GM18511 (cell line): ENCODE data around the gene CELA2A.
"Not testable (repeated sequence)": the region's sequence is repeated elsewhere in the genome, so short reads cannot be mapped to it uniquely, and the experiment has no call there.

ENCODE experiments used
- ATAC-seq: cut with Tn5 transposase; IDR thresholded peaks from one replicate; pipeline ENCODE4 v1.9.1; 2021; ENCODE audit warnings: mild to moderate bottlenecking, moderate library complexity; ENCODE audit not compliant: unreplicated experiment

Gene CELA2A

DNA sequence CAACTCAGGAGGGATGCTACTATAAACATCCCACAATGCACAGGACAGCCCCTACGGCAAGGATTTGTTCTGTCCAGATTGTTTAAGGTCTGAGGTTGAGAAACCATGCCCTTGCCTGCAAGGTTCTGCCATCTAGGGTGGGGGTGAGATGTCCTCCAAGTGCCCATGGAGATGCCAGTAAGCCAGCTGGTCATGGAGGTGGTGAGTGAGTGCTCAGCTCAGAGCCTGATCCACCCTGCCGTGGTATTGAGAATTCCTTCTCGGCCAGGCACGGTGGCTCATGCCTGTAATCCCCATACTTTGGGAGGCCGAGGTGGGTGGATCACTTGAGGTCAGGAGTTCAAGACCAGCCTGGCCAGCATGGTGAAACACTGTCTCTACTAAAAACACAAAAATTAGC is 31.6 kb upstream of the CELA2A start:
- no peak for ATAC-seq

DNA sequence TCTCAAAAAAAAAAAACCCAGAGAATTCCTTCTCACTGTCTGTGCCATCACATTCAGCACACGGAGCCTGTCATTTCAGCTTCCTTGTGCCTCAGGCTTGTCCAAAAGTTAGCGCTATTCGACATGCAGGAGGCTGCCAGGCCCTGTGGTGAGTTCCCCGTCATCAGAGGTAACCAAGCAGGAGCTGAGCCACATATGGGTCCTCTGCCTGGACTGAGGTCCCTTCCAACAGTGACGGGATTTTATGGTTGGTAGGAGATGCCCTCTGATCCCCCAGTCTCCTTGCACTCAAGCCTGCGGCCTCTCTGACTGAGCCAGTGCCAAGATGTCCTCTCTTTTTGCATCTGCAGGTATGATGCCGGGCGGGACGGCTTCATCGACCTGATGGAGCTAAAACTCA is 31.0 kb upstream of the CELA2A start:
- ATAC-seq, result no peak

DNA sequence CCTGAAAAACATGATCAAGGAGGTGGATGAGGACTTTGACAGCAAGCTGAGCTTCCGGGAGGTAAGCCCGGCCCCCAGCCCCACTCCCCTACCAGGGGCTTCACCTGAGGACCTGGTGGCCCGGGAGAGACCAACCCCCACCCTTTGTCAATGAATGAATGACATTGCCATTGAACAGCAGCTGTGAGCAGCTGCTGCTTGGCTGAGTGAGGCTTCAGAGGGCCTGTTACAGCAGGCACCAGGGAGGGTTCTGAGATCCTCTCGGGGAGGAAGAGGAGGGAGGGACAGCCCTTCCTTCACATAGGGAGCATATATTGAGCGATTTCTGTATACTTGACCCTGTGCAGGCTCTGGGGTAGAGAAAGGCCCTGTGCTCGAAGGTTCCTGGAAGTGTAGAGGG is 30.6 kb upstream of the CELA2A start:
- ATAC-seq, result no peak

DNA sequence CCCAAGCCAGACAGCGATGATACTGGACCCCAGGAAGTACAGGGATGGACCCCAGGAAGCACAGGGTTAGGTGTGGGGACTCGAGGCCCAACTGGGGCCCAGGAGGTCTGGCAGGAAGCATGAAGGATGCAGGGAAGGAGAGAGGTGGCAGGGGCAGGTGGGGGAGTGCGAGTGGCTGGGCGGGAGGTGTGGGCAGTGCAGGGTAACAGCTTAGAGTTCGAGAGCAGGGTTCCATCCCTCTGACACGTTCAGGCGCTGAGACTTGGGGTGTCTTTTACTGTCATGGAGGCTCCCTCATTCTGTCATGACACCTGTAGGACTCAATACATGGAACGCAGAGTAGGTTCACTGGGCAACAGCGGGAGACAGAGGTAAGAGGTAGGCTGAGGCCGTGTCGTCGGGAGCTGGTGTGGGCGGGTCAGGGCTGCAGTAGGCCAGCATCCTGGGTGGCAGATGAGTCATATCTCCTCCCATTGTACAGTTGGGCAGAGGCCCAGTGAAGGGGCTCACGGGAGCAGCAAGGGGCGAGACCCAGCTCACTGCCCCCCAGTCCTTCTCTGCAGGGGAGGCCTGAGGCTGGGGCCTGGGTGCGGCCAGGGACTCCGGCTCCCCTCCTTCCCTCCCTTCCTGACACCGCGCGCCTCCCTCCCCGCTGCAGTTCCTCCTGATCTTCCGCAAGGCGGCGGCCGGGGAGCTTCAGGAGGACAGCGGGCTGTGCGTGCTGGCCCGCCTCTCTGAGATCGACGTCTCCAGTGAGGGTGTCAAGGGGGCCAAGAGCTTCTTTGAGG is 29.8 kb upstream of the CELA2A start:
- ATAC-seq, result no peak

DNA sequence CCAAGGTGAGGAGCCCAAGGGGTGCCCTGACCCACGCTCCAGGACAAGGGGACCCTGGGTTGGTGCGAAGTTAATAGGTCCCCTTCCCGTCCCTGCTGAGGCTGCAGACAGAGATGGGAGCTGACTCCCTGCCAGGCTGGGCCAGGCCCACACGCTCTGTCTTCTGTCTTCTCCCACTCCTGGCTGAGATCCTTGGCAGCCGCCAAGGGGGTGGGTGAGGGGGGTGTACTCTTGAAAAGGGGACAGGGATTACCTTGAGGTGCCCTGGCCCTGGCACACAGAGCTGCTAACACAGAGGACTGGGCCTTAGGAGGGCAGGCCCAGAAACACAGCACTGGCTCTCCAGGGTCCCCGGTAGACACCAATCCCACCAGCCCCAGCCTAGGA is 29.3 kb upstream of the CELA2A start:
- ATAC-seq, result no peak

DNA sequence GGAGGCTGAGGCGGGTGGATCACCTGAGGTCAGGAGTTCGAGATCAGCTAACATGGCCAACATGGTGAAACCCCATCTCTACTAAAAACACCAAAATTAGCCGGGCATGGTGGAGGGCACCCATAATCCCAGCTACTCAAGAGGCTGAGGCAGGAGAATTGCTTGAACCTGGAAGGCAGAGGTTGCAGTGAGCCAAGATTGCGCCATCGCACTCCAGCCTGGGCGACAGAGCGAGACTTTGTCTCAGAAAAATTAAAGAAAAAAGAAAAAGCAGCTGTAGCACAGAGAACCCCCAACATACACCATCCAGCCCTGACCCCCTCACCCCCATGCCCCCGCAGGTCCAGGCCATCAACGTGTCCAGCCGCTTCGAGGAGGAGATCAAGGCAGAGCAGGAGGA is 28.3 kb upstream of the CELA2A start:
- ATAC-seq, result not testable (repeated sequence)

DNA sequence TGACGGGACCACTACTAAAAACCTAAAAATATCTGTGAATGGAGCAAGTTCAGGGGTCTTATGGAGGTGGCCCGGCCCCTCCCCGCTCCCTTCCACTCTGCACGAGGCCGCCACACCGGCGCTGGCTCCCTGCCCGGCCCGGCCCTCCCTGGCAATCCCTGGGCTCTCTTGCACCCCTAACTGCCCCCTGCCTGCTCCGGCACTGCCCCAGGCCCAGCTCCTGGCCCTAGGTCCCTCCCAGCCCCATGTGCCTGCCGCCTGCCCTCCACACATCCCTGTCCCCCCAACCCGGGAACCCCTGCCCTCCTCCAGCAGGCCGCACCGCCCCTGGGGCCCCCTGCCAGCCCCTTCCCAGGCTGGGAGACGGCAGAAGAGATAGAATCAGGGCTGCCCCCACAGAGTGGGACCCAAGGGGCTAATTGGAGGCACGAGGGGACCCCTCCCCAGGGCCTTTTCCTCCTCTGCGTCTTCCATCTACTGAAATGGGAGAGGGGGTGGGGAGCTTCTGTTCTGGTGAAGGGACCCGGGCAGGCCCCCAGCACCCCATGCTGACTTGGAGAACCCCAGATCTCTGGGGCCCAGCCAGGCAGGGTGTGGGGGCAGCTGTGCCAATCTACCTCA is 27.6 kb upstream of the CELA2A start:
- ATAC-seq, result no peak

DNA sequence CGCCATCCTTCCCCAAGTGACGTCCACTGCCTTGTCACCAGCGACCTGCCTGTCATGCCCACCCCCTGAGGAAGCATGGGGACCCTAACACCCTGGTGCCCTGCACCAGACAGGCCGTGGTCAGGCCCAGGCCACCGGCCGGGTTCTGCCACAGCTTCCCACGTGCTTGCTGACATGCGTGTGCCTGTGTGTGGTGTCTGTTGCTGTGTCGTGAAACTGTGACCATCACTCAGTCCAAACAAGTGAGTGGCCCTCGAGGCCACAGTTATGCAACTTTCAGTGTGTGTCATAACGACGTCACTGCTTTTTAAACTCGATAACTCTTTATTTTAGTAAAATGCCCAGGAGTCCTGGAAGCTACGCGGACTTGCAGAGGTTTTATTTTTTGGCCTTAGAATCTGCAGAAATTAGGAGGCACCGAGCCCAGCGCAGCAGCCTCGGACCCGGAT is 26.8 kb upstream of the CELA2A start:
- ATAC-seq, result no peak

DNA sequence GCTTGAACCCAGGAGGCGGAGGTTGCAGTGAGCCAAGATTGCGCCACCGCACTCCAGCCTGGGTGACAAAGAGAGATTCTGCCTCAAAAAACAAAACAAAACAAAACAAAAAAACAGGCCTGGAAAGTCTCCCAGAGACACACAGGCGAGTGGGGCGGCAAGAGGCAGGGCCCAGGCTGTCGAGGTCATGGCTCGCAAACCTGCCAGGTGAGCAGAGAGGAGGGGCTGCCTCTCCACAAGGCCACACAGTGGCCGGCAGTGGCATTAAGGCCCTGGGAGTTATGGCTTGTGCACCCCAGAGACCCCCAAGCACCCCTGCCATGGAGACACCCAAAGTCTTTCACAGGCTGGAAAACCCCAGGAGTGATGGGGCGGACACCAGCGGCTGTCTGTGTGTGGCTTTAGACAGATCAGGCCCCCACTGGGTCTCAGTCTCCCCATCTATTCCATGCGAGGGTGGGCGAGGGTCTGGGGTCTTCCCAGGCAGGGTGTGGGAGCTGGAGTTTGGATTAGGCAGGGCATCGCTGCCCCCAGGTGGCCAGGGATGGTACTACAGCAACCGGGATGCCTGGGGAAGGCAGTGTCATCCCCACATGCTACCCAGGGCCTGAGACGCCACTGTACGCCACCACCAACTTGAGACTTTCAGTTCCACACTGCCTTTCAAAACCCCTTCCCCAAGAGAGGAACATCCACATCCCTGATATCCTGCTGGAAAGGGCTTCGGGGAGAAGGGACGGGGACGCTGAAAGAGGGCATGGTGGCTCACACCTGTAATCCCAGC is 25.6 kb upstream of the CELA2A start:
- no peak for ATAC-seq

DNA sequence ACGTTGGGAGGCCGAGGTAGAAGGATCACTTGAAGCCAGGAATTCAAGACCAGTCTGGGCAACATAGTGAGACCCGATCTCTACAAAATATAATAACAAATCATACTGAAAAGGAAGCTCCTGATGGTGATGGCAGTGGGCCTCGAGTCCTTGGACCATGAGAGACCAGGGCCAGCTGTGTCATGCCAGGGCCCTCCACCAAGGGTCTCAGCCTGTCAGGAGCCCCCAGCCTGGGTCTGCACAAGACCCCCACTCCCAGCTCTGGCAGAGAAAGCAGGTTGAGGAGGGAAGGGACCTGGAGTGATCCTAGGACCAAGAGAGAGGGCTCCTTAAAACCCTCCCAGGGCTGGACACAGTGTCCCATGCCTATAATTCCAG is 25.0 kb upstream of the CELA2A start:
- ATAC-seq, result no peak

DNA sequence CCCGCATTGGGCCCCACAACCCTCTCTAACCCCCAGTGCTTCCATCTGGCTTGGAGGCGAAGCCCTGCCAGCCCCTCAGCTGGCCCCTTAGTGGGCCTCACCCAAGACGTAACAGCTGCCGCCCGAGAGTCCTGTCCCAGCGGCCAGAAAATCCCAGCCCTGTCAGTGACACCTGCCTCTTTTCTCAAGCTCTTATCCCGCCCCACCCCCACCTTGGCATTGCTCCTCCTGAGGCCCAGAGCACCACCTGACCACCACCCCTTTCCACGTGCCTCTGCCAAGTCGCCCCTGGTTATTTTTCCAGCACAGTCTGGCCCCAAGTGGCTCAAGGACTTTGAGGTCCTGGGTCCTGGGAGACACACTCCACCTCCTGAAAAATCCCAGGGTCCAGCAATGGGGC is 24.2 kb upstream of the CELA2A start:
- ATAC-seq, result no peak

DNA sequence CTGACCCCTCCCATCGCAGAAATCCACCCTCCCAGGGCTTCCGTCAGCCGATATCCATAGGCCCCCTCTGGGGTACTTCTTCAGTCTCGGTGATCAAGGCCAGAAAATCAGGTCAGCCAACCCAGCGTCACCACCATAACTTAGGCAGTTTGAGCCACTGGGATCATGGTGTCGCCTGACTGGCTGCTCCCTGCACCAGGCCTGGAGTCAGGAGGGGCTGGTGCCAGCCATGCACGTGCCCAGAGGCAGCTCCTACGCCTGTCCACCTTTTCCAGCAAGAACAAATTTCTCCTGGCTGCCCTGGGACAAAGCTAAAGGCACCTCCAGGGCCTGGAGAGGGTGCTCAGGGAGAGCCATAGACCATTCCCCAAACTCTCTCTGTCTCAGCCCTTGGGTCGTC is 23.1 kb upstream of the CELA2A start:
- no peak for ATAC-seq

DNA sequence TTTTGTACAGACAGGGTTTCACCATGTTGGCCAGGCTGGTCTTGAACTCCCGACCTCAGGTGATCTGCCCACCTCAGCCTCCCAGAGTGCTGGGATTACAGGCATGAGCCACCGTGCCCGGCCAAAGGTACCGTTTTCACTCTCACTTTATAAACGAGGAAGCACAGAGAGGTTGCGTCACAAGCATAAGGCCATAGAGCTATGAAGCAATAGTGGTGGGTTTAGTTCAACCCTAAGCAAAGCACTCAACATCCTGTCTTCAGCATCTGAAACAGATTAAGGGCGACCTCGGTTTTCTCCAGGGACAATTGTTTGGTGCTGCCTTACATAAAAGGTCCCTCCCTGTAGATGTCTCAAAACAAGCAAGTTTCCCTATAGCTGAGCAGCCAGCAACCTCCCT is 21.8 kb upstream of the CELA2A start:
- ATAC-seq, result not testable (repeated sequence)

DNA sequence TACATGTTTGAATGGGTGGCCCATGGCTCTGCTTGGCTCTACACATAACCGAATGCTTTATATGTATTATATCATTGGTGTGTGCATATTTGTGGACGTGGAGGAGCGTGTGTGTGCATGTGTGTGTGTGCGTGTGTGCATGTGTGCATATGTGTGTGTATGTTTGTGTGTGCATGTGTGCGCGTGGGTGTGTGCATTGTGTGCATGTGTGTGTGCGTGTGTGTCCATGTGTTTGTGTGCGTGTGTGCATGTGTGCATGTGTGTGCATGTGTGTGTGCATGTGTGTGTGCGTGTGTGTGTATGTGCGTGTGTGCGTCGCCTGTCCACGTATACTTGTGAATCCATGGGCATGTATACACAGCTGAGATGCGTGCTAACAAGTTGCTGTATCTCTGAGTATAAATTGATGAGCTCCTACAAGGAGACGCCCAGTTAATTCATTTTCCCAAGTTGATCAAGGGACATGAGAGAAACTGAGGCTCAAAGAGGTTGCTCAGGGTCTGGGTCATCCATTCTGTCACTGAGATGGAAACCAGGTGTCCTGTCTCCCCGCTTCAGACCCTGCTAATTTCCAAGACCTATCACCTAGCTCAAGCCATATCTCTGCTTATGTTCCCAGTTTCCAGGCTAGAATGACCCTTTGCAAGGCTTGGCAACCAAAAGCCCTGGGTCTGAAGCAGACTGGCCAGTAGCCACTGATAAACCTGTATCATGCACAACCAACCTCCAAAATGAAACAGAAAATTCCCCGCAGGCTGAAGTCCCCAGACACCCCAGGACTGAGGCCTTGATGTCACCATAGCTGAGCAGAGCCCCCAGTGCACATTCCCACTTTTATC is 21.1 kb upstream of the CELA2A start:
- ATAC-seq, result no peak

DNA sequence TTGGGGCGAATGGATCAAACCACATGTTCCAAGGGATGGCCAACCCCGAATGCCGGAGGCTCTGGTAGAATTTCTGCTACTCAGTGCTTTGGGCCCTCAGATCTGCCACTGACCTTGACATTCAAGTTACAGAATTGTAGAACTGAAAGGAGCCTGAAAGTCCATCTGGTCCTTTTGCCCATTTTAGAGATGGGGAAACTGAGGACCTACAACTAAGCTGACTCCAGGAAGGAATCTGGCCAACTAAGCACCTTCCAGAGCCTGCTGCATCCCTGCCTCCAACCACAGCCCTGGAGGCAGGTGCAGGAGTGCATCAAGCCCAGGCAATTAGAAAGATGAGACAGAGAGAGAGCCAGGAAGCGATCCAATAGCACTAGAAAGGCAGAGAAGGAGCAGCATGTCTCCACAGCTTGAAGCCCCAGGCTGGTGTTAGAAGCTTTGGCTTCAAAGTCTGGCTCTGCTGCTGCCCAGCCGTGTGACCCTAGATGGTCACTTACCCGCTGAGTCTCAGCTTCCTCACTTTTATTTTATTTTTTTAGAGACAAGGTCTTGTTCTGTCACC is 19.6 kb upstream of the CELA2A start:
- no peak for ATAC-seq

DNA sequence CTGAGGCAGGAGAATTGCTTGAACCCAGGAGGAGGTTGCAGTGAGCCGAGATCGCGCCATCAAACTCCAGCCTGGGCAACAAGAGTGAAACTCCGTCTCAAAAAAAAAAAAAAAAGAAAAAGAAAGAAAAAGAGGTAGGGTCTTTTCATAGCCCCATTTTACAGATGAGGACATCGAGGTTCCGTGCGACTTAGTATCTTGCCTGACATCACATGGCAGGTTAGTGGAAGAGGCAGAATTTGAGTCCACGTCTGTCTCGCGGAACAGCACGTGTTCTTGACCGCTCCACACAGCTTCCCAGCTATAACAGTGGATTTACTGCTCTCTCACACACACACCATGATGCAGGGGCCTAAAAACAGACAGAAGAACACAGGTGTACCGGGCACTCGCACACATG is 17.2 kb upstream of the CELA2A start:
- ATAC-seq, result no peak

DNA sequence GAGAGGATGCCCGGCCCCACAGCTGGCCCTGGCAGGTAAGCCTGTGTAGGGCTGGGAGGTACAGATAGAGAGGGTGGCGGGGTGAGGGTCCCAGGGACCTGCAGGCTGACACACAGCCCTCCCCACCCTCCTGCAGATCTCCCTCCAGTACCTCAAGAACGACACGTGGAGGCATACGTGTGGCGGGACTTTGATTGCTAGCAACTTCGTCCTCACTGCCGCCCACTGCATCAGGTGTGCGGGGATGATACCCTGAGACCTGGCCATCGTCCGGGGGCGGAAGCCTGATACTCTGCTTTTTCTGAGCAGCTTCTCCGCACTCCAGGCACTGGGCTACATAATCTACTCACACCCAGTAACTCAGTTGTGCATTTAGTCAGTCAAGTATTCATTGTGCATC is 16.2 kb upstream of the CELA2A start:
- no peak for ATAC-seq

DNA sequence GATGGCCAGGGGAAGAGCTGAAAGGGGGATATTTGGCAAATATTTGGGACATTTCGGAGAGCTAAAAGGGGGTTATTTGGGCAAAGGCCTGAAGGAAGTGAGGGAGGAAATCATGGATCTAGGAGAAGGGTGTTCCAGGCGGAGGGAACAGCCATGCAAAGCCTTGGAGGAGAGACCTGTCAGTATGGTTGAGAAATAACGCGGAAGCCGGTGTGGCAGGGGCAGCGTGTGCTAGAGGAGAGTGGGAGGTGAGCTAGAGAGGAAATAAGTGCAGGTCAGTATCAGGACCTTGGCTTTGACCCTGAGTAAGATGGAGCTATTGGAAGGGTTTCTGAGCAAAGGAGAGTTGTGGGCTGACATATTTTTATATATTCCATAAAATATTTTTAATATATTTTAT is 15.3 kb upstream of the CELA2A start:
- no peak for ATAC-seq

DNA sequence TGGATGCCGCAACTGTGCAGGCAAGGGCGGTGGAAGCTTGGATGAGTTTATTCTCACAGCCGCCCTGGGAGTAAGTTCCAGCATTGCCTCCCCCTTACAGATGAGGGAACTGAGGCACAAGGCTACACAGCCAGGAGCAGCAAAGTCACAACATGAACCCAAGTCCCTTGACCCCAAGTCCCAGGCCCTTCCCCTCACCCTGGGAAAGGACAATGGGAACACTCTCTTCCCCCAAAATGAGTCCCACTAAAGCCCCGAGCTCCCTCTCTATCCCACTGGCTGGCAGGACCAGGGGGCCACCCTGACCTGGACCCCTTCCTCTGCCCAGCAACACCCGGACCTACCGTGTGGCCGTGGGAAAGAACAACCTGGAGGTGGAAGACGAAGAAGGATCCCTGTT is 14.4 kb upstream of the CELA2A start:
- ATAC-seq, result no peak

DNA sequence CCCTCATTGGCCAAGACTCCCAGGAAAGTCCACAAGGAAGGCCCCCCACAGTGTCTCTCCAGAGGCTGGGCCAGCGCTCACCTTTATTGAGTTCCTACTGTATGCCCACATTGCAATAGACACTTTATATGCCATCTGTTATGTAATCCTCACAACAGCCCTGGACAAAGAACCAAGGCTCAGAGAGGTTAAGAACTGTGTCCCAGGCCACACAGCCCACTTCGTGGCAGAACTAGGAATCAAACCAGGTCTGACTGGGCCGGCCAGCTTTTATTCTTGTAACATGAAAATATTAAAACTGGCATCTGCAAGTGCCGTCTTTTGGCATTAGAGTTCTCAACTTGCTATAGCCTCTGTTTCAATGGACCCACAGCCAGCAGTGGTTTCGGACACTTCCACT is 13.8 kb upstream of the CELA2A start:
- ATAC-seq, result no peak

DNA sequence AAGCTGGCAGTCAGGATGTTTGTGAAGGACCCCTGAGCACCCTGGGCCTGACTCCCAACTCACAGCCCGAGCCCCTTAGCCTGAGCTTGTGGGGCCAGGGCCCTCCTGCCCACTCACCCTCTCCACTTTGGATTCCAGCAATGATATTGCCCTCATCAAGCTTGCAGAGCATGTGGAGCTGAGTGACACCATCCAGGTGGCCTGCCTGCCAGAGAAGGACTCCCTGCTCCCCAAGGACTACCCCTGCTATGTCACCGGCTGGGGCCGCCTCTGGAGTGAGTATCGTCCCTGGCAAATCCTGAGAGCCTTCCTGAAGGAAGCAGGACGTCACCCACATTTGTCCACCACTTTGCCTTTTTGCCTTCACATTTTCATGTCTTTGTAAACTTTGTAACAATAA is 13.3 kb upstream of the CELA2A start:
- ATAC-seq, result no peak
